ENCODE measurements around the gene FGD2.
"Not testable (repeated sequence)": the region's sequence is repeated elsewhere in the genome, so short reads cannot be mapped to it uniquely, and the experiment has no call there.

The FGD2 gene

DNA sequence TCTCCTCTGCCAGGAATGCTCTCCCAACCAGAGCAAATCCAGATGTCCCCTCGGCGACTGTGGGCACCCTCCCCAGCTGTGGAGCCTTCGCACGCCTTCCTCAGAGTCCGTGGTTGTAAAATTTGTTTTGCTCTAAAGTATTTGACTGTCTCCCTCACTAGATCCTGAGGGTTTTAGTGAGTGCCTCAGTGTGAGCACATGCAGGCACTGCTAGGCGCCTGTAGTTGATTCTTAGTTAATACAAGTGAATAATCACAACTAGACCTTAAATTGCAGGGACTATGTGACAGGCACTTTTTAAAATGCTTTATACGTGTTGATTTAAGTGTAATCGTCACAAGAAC, 18.8 kb upstream of the FGD2 start:
- peak overlapping the region; percentile 97 for H3K27ac Mint-ChIP-seq (ENCODE audit: low read depth)
- H3K9me3 Mint-ChIP-seq: no peaks in the 10 kb centered on the region
- H3K4me3 Mint-ChIP-seq: no peak overlapping the region

GRCh38 chr6:36989264-36989663, 16.2 kb upstream of the FGD2 start:
- Mint-ChIP-seq H3K4me1 (peaks cover 12% of the 10 kb centered on the region), H3K4me3 (no peak overlapping the region), H3K9me3 (no peaks in the 10 kb centered on the region), H3K27me3 (peaks cover 15% of the 10 kb centered on the region), H3K27ac (ENCODE audit: low read depth) (no peak overlapping the region), H3K36me3 (ENCODE audit: insufficient read depth) (peaks cover 2% of the 10 kb centered on the region)
- DNase-seq (ENCODE audit: low spot score in 2 of 2) (no peak), ATAC-seq (replicated peaks; ENCODE audit: extremely low read depth, poor library complexity, severe bottlenecking) (no peak)

More for the DNA sequence above, 18.8 kb upstream of the FGD2 start:
- DNase-seq (ENCODE audit: low spot score in 2 of 2): no peak
- ATAC-seq (replicated peaks; ENCODE audit: extremely low read depth, poor library complexity, severe bottlenecking): no peak
- peaks cover 3% of the 10 kb centered on the region for H3K36me3 Mint-ChIP-seq (ENCODE audit: insufficient read depth)
- H3K27me3 Mint-ChIP-seq: peaks cover 15% of the 10 kb centered on the region
- peaks cover 19% of the 10 kb centered on the region for H3K4me1 Mint-ChIP-seq

DNA sequence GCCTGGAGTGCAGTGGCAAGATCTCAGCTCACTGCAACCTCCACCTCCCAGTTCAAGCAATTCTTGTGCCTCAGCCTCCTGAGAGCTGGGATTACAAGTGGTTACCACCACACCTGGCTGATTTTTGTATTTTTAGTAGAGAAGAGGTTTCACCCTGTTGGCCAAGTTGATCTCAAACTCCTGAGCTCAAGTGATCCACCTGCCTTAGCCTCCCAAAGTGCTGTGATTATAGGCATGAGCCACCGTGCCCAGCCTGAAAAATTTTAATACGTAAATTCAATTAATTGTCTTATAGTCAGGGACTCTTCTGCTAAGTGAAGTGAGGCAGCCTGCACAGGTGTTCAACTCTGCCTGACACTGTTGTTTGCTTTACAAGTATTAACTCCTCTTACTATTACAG, 15.1 kb upstream of the FGD2 start:
- not testable (repeated sequence) for ATAC-seq (replicated peaks; ENCODE audit: extremely low read depth, poor library complexity, severe bottlenecking); H3K4me3 Mint-ChIP-seq; H3K9me3 Mint-ChIP-seq; H3K27ac Mint-ChIP-seq (ENCODE audit: low read depth); H3K36me3 Mint-ChIP-seq (ENCODE audit: insufficient read depth); DNase-seq (ENCODE audit: low spot score in 2 of 2)
- H3K4me1 Mint-ChIP-seq: peaks cover 12% of the 10 kb centered on the region
- peaks cover 19% of the 10 kb centered on the region for H3K27me3 Mint-ChIP-seq

DNA sequence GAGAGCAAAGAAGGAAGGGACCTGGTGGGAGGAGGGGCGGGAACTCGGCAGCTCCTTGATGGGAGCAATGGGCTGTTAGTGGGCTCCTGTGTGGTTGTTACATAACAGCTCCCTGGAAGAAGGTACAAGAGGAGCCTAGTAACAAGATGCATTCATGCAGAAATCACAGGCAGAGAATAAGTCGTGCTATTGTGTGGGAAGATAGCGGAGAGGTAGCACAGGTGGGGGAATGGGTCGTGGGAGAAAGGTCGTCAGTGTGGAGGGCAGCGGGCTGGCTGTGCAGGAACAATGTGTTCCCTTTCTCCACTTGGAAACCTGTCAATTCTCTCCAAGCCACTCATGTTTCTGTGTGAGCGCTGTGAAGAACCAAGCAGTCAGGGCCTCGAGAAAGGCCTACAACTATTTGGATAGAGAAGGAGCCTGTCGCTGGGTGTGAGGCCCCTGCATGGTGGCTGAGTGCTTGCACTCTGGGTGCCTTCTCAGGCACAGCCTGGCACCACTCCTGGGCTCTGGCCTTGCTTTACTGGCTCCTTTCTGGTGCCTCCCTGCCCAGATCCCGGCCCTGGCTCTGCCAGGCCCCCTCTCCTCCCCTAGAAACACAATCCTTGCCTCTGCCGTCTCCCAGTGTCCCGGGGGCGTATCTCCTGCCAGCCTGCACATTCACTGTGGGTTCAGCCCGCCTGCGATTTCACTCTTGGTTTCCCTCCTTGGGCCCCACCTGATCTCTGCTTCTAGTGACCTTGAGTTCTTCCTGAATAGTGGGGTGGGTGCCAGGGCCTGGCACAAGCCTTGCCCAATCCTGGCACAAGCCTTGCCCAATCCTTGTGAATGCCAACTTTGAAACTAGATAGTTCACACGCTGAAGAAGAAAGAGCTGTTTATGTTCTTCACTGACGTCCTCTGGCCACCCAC, 7.4 kb upstream of the FGD2 start:
- H3K9me3 Mint-ChIP-seq: no peaks in the 10 kb centered on the region
- H3K27me3 Mint-ChIP-seq: peaks cover 16% of the 10 kb centered on the region
- H3K27ac Mint-ChIP-seq (ENCODE audit: low read depth): no peak overlapping the region
- H3K4me1 Mint-ChIP-seq: no peaks in the 10 kb centered on the region
- no peak for DNase-seq (ENCODE audit: low spot score in 2 of 2)
- H3K4me3 Mint-ChIP-seq: no peak overlapping the region
- ATAC-seq (replicated peaks; ENCODE audit: extremely low read depth, poor library complexity, severe bottlenecking): no peak
- peaks cover 2% of the 10 kb centered on the region for H3K36me3 Mint-ChIP-seq (ENCODE audit: insufficient read depth)

GRCh38 chr6:36998723-36999038, 6.8 kb upstream of the FGD2 start:
- ATAC-seq (replicated peaks; ENCODE audit: extremely low read depth, poor library complexity, severe bottlenecking) (no peak), DNase-seq (ENCODE audit: low spot score in 2 of 2) (no peak)
- no peaks in the 10 kb centered on the region for H3K4me1 Mint-ChIP-seq
- no peaks in the 10 kb centered on the region for H3K9me3 Mint-ChIP-seq
- no peak overlapping the region for H3K4me3 Mint-ChIP-seq
- peaks cover 2% of the 10 kb centered on the region for H3K36me3 Mint-ChIP-seq (ENCODE audit: insufficient read depth)
- no peak overlapping the region for H3K27ac Mint-ChIP-seq (ENCODE audit: low read depth)
- peaks cover 16% of the 10 kb centered on the region for H3K27me3 Mint-ChIP-seq

DNA sequence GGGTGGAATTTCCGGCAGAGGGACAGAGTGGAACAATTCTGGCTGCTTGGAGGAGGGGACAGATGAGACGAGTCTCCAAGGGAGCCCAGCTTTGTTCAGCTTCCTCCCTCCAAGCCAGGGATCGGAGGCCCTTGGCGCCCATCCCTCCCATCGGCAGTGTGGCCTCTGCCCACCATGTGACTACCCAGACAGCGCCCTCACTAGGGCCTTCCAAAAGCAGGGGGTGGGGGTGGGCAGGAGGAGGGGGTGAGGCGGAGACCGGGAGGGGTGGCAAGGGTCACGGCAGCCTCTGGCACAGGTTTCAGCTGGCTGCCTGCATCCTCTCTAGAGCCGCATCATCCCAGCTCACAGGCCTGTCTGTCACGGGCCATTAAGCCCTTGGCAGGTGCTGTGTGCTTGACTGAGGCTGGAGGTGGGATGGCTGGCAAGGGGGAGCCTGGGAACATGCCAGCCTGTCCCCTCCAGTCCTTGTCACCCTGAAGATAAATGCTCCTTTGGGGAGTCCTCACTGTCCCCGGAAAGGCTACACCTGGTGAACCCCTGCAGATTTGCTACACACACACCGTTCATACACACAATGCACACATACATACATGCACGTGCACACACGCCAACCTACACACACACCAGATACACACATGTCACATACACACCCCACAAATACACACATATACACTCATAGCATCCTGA, 6.2 kb upstream of the FGD2 start:
- DNase-seq (ENCODE audit: low spot score in 2 of 2) (no peak), ATAC-seq (replicated peaks; ENCODE audit: extremely low read depth, poor library complexity, severe bottlenecking) (no peak)
- H3K27ac Mint-ChIP-seq (ENCODE audit: low read depth): no peak overlapping the region
- peaks cover 2% of the 10 kb centered on the region for H3K36me3 Mint-ChIP-seq (ENCODE audit: insufficient read depth)
- no peaks in the 10 kb centered on the region for H3K4me1 Mint-ChIP-seq
- H3K27me3 Mint-ChIP-seq: peaks cover 16% of the 10 kb centered on the region
- no peak overlapping the region for H3K4me3 Mint-ChIP-seq
- no peaks in the 10 kb centered on the region for H3K9me3 Mint-ChIP-seq

DNA sequence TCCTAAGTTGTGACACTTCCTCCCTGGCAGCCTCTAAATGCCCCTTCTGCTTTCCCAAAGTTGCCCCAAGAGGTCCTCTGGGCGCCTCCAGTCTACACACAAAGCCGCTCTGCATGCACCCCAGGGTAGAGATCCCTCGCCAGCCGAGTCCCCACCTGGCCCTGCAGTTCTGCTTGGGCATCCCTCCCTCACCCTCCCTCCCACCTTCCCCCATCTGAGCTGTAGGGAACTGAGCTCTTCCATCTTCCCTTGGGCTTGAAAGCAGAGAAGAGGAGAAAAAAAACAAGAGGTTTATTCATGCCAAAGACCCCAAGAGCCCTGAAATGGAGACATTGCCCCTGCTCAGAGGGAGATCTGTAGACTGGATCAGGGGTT, 5.7 kb upstream of the FGD2 start:
- Mint-ChIP-seq H3K27ac (ENCODE audit: low read depth) (no peak overlapping the region), H3K27me3 (peaks cover 16% of the 10 kb centered on the region), H3K36me3 (ENCODE audit: insufficient read depth) (peaks cover 4% of the 10 kb centered on the region), H3K9me3 (no peaks in the 10 kb centered on the region), H3K4me1 (no peaks in the 10 kb centered on the region), H3K4me3 (no peak overlapping the region)
- ATAC-seq (replicated peaks; ENCODE audit: extremely low read depth, poor library complexity, severe bottlenecking): no peak
- DNase-seq (ENCODE audit: low spot score in 2 of 2): no peak

DNA sequence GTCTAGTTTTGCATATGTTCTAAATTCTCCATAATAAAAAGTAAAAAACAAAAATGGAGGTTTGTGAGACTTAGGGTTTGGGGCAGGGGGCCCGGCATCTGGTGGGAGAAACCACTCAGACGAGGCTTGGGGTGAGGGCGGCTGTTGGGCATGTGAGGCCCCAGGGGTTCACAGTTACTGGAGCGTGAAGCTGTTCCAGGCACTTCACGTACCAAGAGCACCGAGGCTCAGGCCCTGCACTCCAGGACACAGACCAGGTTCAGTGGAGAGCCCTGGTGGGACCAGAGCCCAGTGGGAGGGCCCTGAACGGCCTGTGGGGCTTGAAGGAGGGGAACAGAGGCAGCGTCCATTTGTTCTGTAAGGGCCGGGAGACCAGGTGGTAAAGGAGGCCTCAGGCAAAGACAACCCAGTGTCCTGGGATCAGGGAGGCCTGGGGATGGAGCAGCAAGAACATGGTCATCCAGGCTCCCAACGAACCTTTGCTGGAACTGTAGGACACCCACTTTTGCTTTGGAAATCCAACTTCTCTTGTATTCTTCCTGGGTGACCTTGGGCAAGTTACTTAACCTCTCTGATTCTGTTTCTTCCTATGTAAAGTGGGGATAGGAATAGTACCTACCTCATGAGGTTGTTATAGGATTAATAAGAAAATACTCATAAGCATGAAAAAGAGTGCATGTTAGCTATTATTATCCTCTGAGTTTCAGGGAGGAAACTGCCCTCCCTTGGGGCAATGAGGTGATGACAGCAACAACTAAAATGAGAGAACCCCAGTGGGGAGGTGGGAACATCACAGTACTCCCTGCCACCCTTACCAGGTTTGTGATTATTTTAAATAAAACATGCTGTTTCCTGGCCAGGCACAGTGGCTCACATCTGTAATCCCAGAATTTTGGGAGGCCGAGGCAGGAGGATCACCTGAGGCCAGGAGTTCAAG, 1.1 kb upstream of the FGD2 start:
- Mint-ChIP-seq H3K36me3 (ENCODE audit: insufficient read depth) (peaks cover 5% of the 10 kb centered on the region), H3K27ac (ENCODE audit: low read depth) (no peak overlapping the region)

GRCh38 chr6:37005827-37006567, 542 bp downstream of the FGD2 start:
- no peaks in the 10 kb centered on the region for H3K27me3 Mint-ChIP-seq
- peaks cover 16% of the 10 kb centered on the region for H3K4me1 Mint-ChIP-seq
- peaks cover 5% of the 10 kb centered on the region for H3K36me3 Mint-ChIP-seq (ENCODE audit: insufficient read depth)
- H3K27ac Mint-ChIP-seq (ENCODE audit: low read depth): peak overlapping the region; percentile 67
- DNase-seq (ENCODE audit: low spot score in 2 of 2) (no peak), ATAC-seq (replicated peaks; ENCODE audit: extremely low read depth, poor library complexity, severe bottlenecking) (no peak)
- H3K9me3 Mint-ChIP-seq: no peaks in the 10 kb centered on the region
- peak overlapping the region; percentile 62 for H3K4me3 Mint-ChIP-seq

More for the DNA sequence above, 1.1 kb upstream of the FGD2 start:
- no peak for ATAC-seq (replicated peaks; ENCODE audit: extremely low read depth, poor library complexity, severe bottlenecking)
- H3K9me3 Mint-ChIP-seq: no peaks in the 10 kb centered on the region
- H3K4me3 Mint-ChIP-seq: no peak overlapping the region
- H3K4me1 Mint-ChIP-seq: peaks cover 16% of the 10 kb centered on the region
- no peak for DNase-seq (ENCODE audit: low spot score in 2 of 2)
- H3K27me3 Mint-ChIP-seq: no peaks in the 10 kb centered on the region

DNA sequence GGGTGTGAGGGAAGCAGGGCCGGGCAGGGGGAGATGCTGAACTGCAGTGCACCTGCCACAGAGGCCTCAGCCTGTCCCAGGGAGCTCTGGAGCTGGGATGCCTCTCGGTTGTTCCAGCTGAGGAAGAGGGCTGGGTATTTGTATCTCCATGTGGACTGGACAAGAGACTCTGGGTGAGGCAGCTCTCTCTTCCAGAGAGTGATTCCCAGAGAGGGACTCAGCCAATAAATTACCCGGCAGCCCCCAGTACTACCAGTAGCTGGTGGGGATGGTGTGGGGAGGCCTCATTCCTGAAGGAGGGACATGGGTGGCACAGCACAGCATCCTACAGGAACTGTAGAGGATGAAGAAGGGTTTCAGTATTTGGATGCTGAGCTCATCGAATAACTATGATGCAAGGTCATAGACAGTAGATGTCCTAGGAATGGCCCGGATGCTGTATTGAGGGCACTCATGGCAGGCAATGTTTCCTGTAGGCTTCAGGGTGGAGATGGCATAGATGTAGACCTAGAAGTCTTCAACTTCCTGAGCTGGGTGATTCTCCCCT, 1.4 kb downstream of the FGD2 start:
- peaks cover 5% of the 10 kb centered on the region for H3K36me3 Mint-ChIP-seq (ENCODE audit: insufficient read depth)
- H3K4me1 Mint-ChIP-seq: peaks cover 16% of the 10 kb centered on the region
- H3K27ac Mint-ChIP-seq (ENCODE audit: low read depth): peak overlapping the region; percentile 67
- H3K27me3 Mint-ChIP-seq: no peaks in the 10 kb centered on the region
- peak overlapping the region; percentile 62 for H3K4me3 Mint-ChIP-seq
- ATAC-seq (replicated peaks; ENCODE audit: extremely low read depth, poor library complexity, severe bottlenecking) (no peak), DNase-seq (ENCODE audit: low spot score in 2 of 2) (no peak)
- H3K9me3 Mint-ChIP-seq: no peaks in the 10 kb centered on the region

DNA sequence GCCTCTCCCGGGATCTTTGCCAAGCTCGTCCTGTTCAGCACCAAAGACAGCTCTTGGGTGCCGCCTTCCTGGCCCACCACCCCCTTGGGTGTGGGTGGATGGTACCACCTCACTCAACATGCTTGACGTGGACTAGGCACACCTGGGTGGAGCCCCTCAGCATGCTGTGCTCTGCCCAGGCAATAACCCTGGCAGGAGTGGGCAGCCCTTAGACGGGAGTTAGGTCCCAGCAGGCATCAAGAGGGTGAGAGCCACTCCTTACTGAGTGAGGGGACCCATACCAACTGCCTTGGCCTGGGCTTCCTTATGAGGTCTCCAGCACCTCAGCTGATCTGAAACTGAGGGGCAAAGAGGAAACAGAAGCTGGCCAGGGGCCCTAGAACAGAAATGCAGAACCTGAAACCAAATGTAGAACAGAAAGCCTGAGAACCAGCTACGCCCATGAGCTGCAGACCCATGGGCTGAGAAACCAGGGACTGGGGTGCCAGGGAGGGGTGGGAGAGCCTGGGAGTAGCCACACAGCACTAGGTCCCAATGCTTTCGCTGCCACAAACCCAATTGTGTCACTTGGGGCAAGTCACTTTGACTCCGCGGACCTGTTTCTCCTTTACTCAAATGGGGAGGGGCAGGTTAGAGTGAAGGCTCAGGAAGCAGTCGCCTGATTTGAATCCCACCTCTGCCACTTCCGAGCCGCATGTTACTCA, 2.0 kb downstream of the FGD2 start:
- Mint-ChIP-seq H3K36me3 (ENCODE audit: insufficient read depth) (peaks cover 5% of the 10 kb centered on the region), H3K4me1 (peaks cover 16% of the 10 kb centered on the region), H3K9me3 (no peaks in the 10 kb centered on the region), H3K27ac (ENCODE audit: low read depth) (no peak overlapping the region), H3K27me3 (no peaks in the 10 kb centered on the region), H3K4me3 (peak overlapping the region; percentile 20)
- no peak for DNase-seq (ENCODE audit: low spot score in 2 of 2)
- ATAC-seq (replicated peaks; ENCODE audit: extremely low read depth, poor library complexity, severe bottlenecking): no peak

Data from central memory CD8-positive, alpha-beta T cell (primary cell).